H1 (cell line): ENCODE results near the gene SUCLG2. TPM values are rescaled to one million over a fixed set of nuclear protein-coding genes. Genes with fewer than 3 reads are reported as not detected.

Experiments
- CTCF ChIA-PET: fragments of 300-600 bp; sonication (Branson Sonifier 250); formaldehyde crosslinking; loops from one replicate; lab custom pipeline; 2021; ENCODE audit not compliant: partially characterized antibody; lab: Charles Lee
- POLR2A ChIA-PET: fragments of 300-600 bp; sonication (Branson Sonifier 250); formaldehyde crosslinking; loops from one replicate; lab custom pipeline; 2021; ENCODE audit warnings: inconsistent platforms; ENCODE audit not compliant: partially characterized antibody; lab: Charles Lee
- DNase-seq, 2 experiments: peaks; one replicate each; pipeline versions ENCODE4 v3.0.0 to v3.0.0-alpha.2; 2010 to 2022; ENCODE audit warnings: low spot score in 2 of 2, low read depth in 1 of 2, mixed read lengths in 1 of 2
- FAIRE-seq: peaks from 2 replicates; lab custom pipeline; 2011; peaks lifted over from hg19 to GRCh38; lab: Jason Lieb, UNC
- H2AFZ ChIP-seq: 2 replicates; pipeline ENCODE4 v1.8.1; 2012; ENCODE audit warnings: low read length, inconsistent platforms
- H2AK5ac ChIP-seq: 2 replicates; pipeline ENCODE4 v1.6.1; 2013; ENCODE audit warnings: low read depth, low read length
- H2BK120ac ChIP-seq: replicated peaks from 2 replicates; pipeline ENCODE3; 2013; ENCODE audit warnings: low read depth, low read length, inconsistent platforms
- H2BK12ac ChIP-seq: 2 replicates; pipeline ENCODE4 v1.6.1; 2013; ENCODE audit warnings: low read depth, low read length
- H2BK15ac ChIP-seq: 2 replicates; pipeline ENCODE4 v1.6.1; 2013; ENCODE audit warnings: low read length
- H2BK20ac ChIP-seq: 2 replicates; pipeline ENCODE4 v1.6.1; 2013; ENCODE audit warnings: low read length
- H2BK5ac ChIP-seq: 2 replicates; pipeline ENCODE4 v1.6.1; 2013; ENCODE audit warnings: low read depth, low read length
- H3K14ac ChIP-seq: 2 replicates; pipeline ENCODE4 v1.6.1; 2013; ENCODE audit warnings: inconsistent platforms; ENCODE audit not compliant: insufficient read length
- H3K18ac ChIP-seq: 2 replicates; pipeline ENCODE4 v1.6.1; 2013; ENCODE audit warnings: low read length; ENCODE audit errors: extremely low read depth
- H3K23ac ChIP-seq: 2 replicates; pipeline ENCODE4 v1.6.1; 2013; ENCODE audit warnings: inconsistent platforms; ENCODE audit not compliant: insufficient read length
- H3K23me2 ChIP-seq: 2 replicates; pipeline ENCODE4 v1.6.1; 2013; ENCODE audit warnings: low read depth, low read length
- H3K27ac ChIP-seq: 2 replicates; pipeline ENCODE4 v1.6.1; 2011; ENCODE audit warnings: low read depth, low read length, inconsistent platforms
- H3K27me3 ChIP-seq, 4 experiments: replicated peaks in 1 of 4; 1 replicate in 1 of 4; 2 replicates in 3 of 4; pipeline versions ENCODE4 v1.6.1 to v1.8.1; 2011 to 2013; ENCODE audit warnings: low read length in 3 of 4, mild to moderate bottlenecking in 3 of 4, inconsistent platforms in 2 of 4, mixed read lengths in 2 of 4, moderate library complexity in 1 of 4; ENCODE audit not compliant: control insufficient read depth in 3 of 4, insufficient read depth in 3 of 4; ENCODE audit errors: extremely low read depth in 1 of 4
- H3K36me3 ChIP-seq, 4 experiments: 2 replicates each; pipeline versions ENCODE4 v1.6.1 to v1.8.1; 2011 to 2013; ENCODE audit warnings: mild to moderate bottlenecking in 4 of 4, low read length in 3 of 4, moderate library complexity in 2 of 4, control low read depth in 1 of 4, inconsistent platforms in 1 of 4; ENCODE audit not compliant: insufficient read depth in 4 of 4, control insufficient read depth in 2 of 4
- H3K4ac ChIP-seq: replicated peaks from 2 replicates; pipeline ENCODE3; 2013; ENCODE audit warnings: low read length, low read depth, mixed read lengths, inconsistent platforms; ENCODE audit not compliant: insufficient read length
- H3K4me1 ChIP-seq, 4 experiments: replicated peaks in 1 of 4; 1 replicate in 1 of 4; 2 replicates in 3 of 4; pipeline versions ENCODE4 v1.6.1 to v1.8.1; 2011 to 2013; ENCODE audit warnings: low read length in 3 of 4, inconsistent platforms in 2 of 4, mixed read lengths in 1 of 4; ENCODE audit not compliant: insufficient read depth in 4 of 4, control insufficient read depth in 3 of 4
- H3K4me2 ChIP-seq, 2 experiments: 2 replicates each; pipeline versions ENCODE4 v1.6.1 to v1.8.1; 2011 to 2013; ENCODE audit warnings: low read depth in 2 of 2, low read length in 2 of 2, control low read depth in 1 of 2, inconsistent platforms in 1 of 2, mild to moderate bottlenecking in 1 of 2; ENCODE audit not compliant: insufficient read depth in 1 of 2
- H3K4me3 ChIP-seq, 4 experiments: fragments of 200-600, 300-600 bp in 1 of 4; sonication (generic), shearing (Covaris generic), sonication (Bioruptor Twin) in 1 of 4; 2 replicates each; pipeline versions ENCODE4 v1.5.1 to v1.8.1; 2011 to 2016; ENCODE audit warnings: low read length in 4 of 4, low read depth in 3 of 4, control low read depth in 2 of 4, inconsistent platforms in 2 of 4, mild to moderate bottlenecking in 2 of 4, mixed read lengths in 1 of 4, moderate library complexity in 1 of 4; ENCODE audit not compliant: insufficient read depth in 2 of 4; ENCODE audit errors: extremely low read depth in 1 of 4
- H3K56ac ChIP-seq: replicated peaks from 2 replicates; pipeline ENCODE3; 2013; ENCODE audit warnings: low read depth, mild to moderate bottlenecking, mixed read lengths, low read length, inconsistent platforms; ENCODE audit not compliant: insufficient read length
- H3K79me1 ChIP-seq: 2 replicates; pipeline ENCODE4 v1.6.1; 2013; ENCODE audit warnings: low read depth, low read length, control low read depth
- H3K79me2 ChIP-seq, 2 experiments: 2 replicates each; pipeline versions ENCODE4 v1.6.1 to v1.8.1; 2012 to 2013; ENCODE audit warnings: low read length in 2 of 2, mild to moderate bottlenecking in 2 of 2, inconsistent platforms in 1 of 2; ENCODE audit not compliant: insufficient read depth in 2 of 2, control insufficient read depth in 1 of 2
- H3K9ac ChIP-seq, 4 experiments: replicated peaks in 1 of 4; 1 replicate in 1 of 4; 2 replicates in 3 of 4; pipeline versions ENCODE4 v1.6.1 to v1.8.1; 2011 to 2013; ENCODE audit warnings: low read depth in 3 of 4, low read length in 3 of 4, control low read depth in 2 of 4, mild to moderate bottlenecking in 2 of 4, moderate library complexity in 2 of 4, inconsistent platforms in 1 of 4; ENCODE audit errors: extremely low read depth in 1 of 4
- H3K9me3 ChIP-seq, 2 experiments: 2 replicates each; pipeline versions ENCODE4 v1.6.1 to v1.8.1; 2012 to 2013; ENCODE audit warnings: mild to moderate bottlenecking in 2 of 2, moderate library complexity in 2 of 2, control low read depth in 1 of 2, inconsistent platforms in 1 of 2, low read depth in 1 of 2, low read length in 1 of 2, mixed read lengths in 1 of 2; ENCODE audit not compliant: insufficient read depth in 2 of 2
- H4K20me1 ChIP-seq, 2 experiments: replicated peaks in 1 of 2; 2 replicates each; pipeline versions ENCODE3 to v1.8.1; 2011 to 2013; ENCODE audit warnings: inconsistent platforms in 2 of 2, low read length in 2 of 2, mild to moderate bottlenecking in 1 of 2; ENCODE audit not compliant: insufficient read depth in 2 of 2, control insufficient read depth in 1 of 2
- H4K5ac ChIP-seq: 2 replicates; pipeline ENCODE4 v1.6.1; 2013; ENCODE audit warnings: low read length, low read depth, mixed read lengths, inconsistent platforms; ENCODE audit not compliant: insufficient read length
- H4K8ac ChIP-seq: 2 replicates; pipeline ENCODE4 v1.8.0; 2013; ENCODE audit warnings: mild to moderate bottlenecking, moderate library complexity, low read length, inconsistent platforms; ENCODE audit not compliant: insufficient read depth; ENCODE audit errors: extremely low read depth
- H4K91ac ChIP-seq: replicated peaks from 2 replicates; pipeline ENCODE3; 2013; ENCODE audit warnings: low read length, mixed read lengths, inconsistent platforms; ENCODE audit not compliant: insufficient read length
- BRCA1 ChIP-seq: IDR thresholded peaks from 2 replicates; pipeline ENCODE4 v1.6.1; 2012; ENCODE audit warnings: low read depth, low read length, improper control_type of control experiment
- EP300 ChIP-seq, 2 experiments: IDR thresholded peaks; 1 replicate in 1 of 2; 2 replicates in 1 of 2; pipeline ENCODE4 v1.6.1; 2011 to 2012; ENCODE audit warnings: low read depth in 2 of 2, low read length in 2 of 2, mild to moderate bottlenecking in 2 of 2, borderline replicate concordance in 1 of 2, inconsistent platforms in 1 of 2, moderate library complexity in 1 of 2
- JUN ChIP-seq: IDR thresholded peaks from 2 replicates; pipeline ENCODE4 v1.6.1; 2011; ENCODE audit warnings: low read depth, mild to moderate bottlenecking, improper control_type of control experiment, low read length
- KDM5A ChIP-seq: fragments of 200-600 bp; IDR thresholded peaks from 2 replicates; pipeline ENCODE4 v1.7.1; 2012; ENCODE audit warnings: mild to moderate bottlenecking, low read length, inconsistent platforms, mixed read lengths
- NANOG ChIP-seq: IDR thresholded peaks from 2 replicates; pipeline ENCODE4 v1.6.1; 2011; ENCODE audit warnings: low read length, low read depth, mild to moderate bottlenecking, inconsistent platforms; ENCODE audit not compliant: insufficient read depth, poor library complexity, severe bottlenecking
- PHF8 ChIP-seq: fragments of 200-600 bp; sonication (generic); conservative IDR thresholded peaks from 2 replicates; pipeline ENCODE4 v1.7.1; 2012; ENCODE audit warnings: low read depth, mild to moderate bottlenecking, inconsistent platforms, low read length, moderate library complexity
- RNF2 ChIP-seq: fragments of 200-900, 300-1000 bp; sonication (generic); IDR thresholded peaks from 2 replicates; pipeline ENCODE4 v1.7.1; 2016; ENCODE audit warnings: borderline replicate concordance, low read depth, mild to moderate bottlenecking, antibody characterized with exemption, low read length; ENCODE audit not compliant: poor library complexity, severe bottlenecking; ENCODE audit errors: missing control alignments
- SIN3A ChIP-seq, 2 experiments: IDR thresholded peaks in 1 of 2; conservative IDR thresholded peaks in 1 of 2; 2 replicates each; pipeline ENCODE4 v1.6.1; 2011 to 2012; ENCODE audit warnings: low read length in 2 of 2, improper control_type of control experiment in 1 of 2, low read depth in 1 of 2, mild to moderate bottlenecking in 1 of 2
- SUZ12 ChIP-seq: fragments of 200-600 bp; sonication (generic); IDR thresholded peaks from 2 replicates; pipeline ENCODE4 v1.6.1; 2012; ENCODE audit warnings: mild to moderate bottlenecking, inconsistent platforms, low read length, moderate library complexity, mixed read lengths
- TAF7 ChIP-seq: optimal IDR thresholded peaks from 2 replicates; pipeline ENCODE3; 2011; ENCODE audit warnings: low read depth, mild to moderate bottlenecking, inconsistent platforms, low read length, moderate library complexity, borderline replicate concordance
- TEAD4 ChIP-seq: IDR thresholded peaks from 2 replicates; pipeline ENCODE4 v1.6.1; 2012; ENCODE audit warnings: low read depth, low read length, inconsistent platforms, mixed read lengths
- WGBS, 2 experiments: shearing (Covaris generic) in 1 of 2; methylation state at CpG; one replicate each; pipeline versions ENCODE4 v1.1.6 to v1.1.7; 2013 to 2015; ENCODE audit warnings: low lambda C conversion rate in 2 of 2, mixed read lengths in 2 of 2, inconsistent platforms in 1 of 2, low coverage in 1 of 2, missing lambda C conversion rate in 1 of 2; ENCODE audit not compliant: insufficient replicate concordance in 2 of 2, insufficient coverage in 1 of 2, insufficient read length in 1 of 2; ENCODE audit errors: extremely low coverage in 1 of 2, missing lambda C conversion rate in 1 of 2; 5-methylcytosine and 5-hydroxymethylcytosine counted together
- polyA plus RNA-seq, 7 experiments: library from polyadenylated mRNA; depleted of rRNA in 3 of 7; stranded (reverse) in 5 of 7; unstranded in 2 of 7; fragments of >200 nt in 5 of 7; fragments of 200-250 nt in 2 of 7; gene quantifications; 1 replicate in 5 of 7; 2 replicates in 1 of 7; 4 replicates in 1 of 7; pipeline versions ENCODE4 v1.2.1 to v1.2.3, GENCODE V29; 2011 to 2013; ENCODE audit warnings: missing spikeins in 2 of 7, mixed read lengths in 2 of 7
- total RNA-seq: library from RNA; stranded (reverse); fragmentation: NEBNext Ultra II Directional; extraction: Animal tissue kit (Norgen Biotek cat#: 25700); gene quantifications from 2 replicates; pipeline ENCODE4 v1.2.1, GENCODE V29; 2021
- TF ChIP-seq, protein P1 (sequence below): IDR thresholded peaks from 2 replicates; pipeline ENCODE4 v1.6.1; 2012; ENCODE audit warnings: inconsistent platforms

The SUCLG2 gene
- total and polyA plus RNA-seq, 2 of the 8 experiments (the other 6 are each of a cell fraction or from before 2014, with no cell fraction given): 12.9 to 46.2 TPM

DNA sequence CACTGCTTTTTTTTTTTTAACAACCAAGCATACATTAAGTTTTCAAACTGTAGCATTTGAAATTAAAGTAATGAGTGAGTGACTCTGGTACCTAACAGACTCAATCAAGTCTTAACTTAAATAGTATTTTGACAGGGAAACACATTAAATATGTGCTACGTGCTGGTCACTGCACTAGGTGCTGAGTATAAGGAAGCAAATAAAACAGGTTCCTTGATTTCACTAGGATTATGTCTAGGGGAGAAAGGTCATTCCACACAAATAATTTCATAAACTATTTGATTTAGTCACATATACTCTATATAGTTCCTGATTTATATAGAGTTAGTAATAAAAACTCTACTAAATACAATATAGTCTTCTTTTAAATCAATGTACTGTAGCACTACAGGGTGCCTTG is 89.4 kb downstream of the SUCLG2 start:
- Histone ChIP-seq H3K36me3 (no peaks in the 10 kb centered on the region), H3K79me1 (no peaks in the 10 kb centered on the region), H3K9ac (no peak overlapping the region), H3K23ac (no peak overlapping the region), H4K20me1 (no peaks in the 10 kb centered on the region), H3K79me2 (no peaks in the 10 kb centered on the region), H3K56ac (no peak overlapping the region), H3K4me1 (no peaks in the 10 kb centered on the region), H3K14ac (no peak overlapping the region), H2AFZ (no peak overlapping the region), H2BK12ac (no peak overlapping the region), H4K5ac (no peak overlapping the region), H2BK15ac (no peak overlapping the region), H2AK5ac (no peak overlapping the region), H3K23me2 (no peaks in the 10 kb centered on the region), H4K8ac (no peak overlapping the region), H2BK120ac (no peak overlapping the region), H2BK20ac (no peak overlapping the region), H3K27me3 (no peaks in the 10 kb centered on the region), H3K27ac (no peak overlapping the region), H4K91ac (no peak overlapping the region), H3K4me3 (no peak overlapping the region), H3K4me2 (no peak overlapping the region), H3K9me3 (0 out of 4 replicates have a peak, but pooled peaks cover 0 to 1% of the 10 kb centered on the region in 2 experiments), H3K4ac (no peak overlapping the region), H3K18ac (no peak overlapping the region), H2BK5ac (no peak overlapping the region)
- POLR2A ChIA-PET: no interaction called here
- no peak for DNase-seq
- FAIRE-seq: no peak
- CTCF ChIA-PET: no interaction called here
- WGBS, 2 experiments: 97% methylated on average over 1 of the region's 1 CpG; no CpG with 5 or more reads in 1 of the 2 experiments
- TF ChIP-seq PHF8 (no peak), NANOG (no peak), KDM5A (no peak), SIN3A (conservative IDR thresholded peaks at IDR 0.05 in 1 of 2, IDR thresholded peaks at IDR 0.05 in 1 of 2; ENCODE audit: low read depth in 1 of 2, low read length in 2 of 2) (no peak), EP300 (IDR thresholded peaks at IDR 0.05; ENCODE audit: borderline replicate concordance in 1 of 2, low read depth in 2 of 2, low read length in 2 of 2) (no peak), TEAD4 (no peak), BRCA1 (no peak), RNF2 (no peak), SUZ12 (no peak), TAF7 (no peak), JUN (no peak)
- TF ChIP-seq, protein P1, sequence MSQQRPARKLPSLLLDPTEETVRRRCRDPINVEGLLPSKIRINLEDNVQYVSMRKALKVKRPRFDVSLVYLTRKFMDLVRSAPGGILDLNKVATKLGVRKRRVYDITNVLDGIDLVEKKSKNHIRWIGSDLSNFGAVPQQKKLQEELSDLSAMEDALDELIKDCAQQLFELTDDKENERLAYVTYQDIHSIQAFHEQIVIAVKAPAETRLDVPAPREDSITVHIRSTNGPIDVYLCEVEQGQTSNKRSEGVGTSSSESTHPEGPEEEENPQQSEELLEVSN: no peak
